Lung (tissue), 12 donors: ENCODE data around the gene CDX1. TPM values are rescaled to one million over a fixed set of nuclear protein-coding genes. Genes with fewer than 3 reads are reported as not detected.

Experiments used
- ATAC-seq: fragments of 200-7000 bp; cut with Tn5 transposase; one replicate; pipeline ENCODE4 v1.9.1; 2020; ENCODE audit warnings: moderate number of reproducible peaks; ENCODE audit not compliant: insufficient read depth, low FRiP score
- DNase-seq, 3 donors: peaks; one replicate each; pipeline ENCODE4 v3.0.0-alpha.2; 2013 to 2017
- H3K27ac ChIP-seq, 2 donors: one replicate each; pipeline ENCODE4 v1.5.1; 2013; ENCODE audit warnings: mild to moderate bottlenecking in 2 of 2, moderate library complexity in 2 of 2, control low read depth in 1 of 2, inconsistent platforms in 1 of 2, low read depth in 1 of 2, low read length in 1 of 2
- H3K27me3 ChIP-seq, 3 donors: one replicate each; pipeline ENCODE4 v1.5.1; 2013; ENCODE audit warnings: low read length in 2 of 3; ENCODE audit not compliant: control insufficient read depth in 3 of 3, insufficient read depth in 3 of 3
- H3K36me3 ChIP-seq, 4 donors: one replicate each; pipeline ENCODE4 v1.5.1; 2013; ENCODE audit warnings: low read length in 4 of 4, mild to moderate bottlenecking in 1 of 4, moderate library complexity in 1 of 4; ENCODE audit not compliant: control insufficient read depth in 4 of 4, insufficient read depth in 4 of 4
- H3K4me1 ChIP-seq, 5 donors: one replicate each; pipeline ENCODE4 v1.5.1; 2013; ENCODE audit warnings: low read length in 5 of 5, mild to moderate bottlenecking in 2 of 5, moderate library complexity in 1 of 5; ENCODE audit not compliant: control insufficient read depth in 5 of 5, insufficient read depth in 5 of 5
- H3K4me3 ChIP-seq: one replicate; pipeline ENCODE4 v1.5.1; 2013; ENCODE audit warnings: mild to moderate bottlenecking, control low read depth, moderate library complexity
- H3K9ac ChIP-seq, 2 donors: one replicate each; pipeline ENCODE4 v1.5.1; 2013; ENCODE audit warnings: low read length in 2 of 2, control low read depth in 1 of 2; ENCODE audit not compliant: insufficient read depth in 1 of 2
- H3K9me3 ChIP-seq, 4 donors: one replicate each; pipeline ENCODE4 v1.5.1; 2013; ENCODE audit warnings: low read length in 3 of 4, mild to moderate bottlenecking in 1 of 4, moderate library complexity in 1 of 4; ENCODE audit not compliant: control insufficient read depth in 4 of 4, insufficient read depth in 3 of 4
- WGBS, 2 donors: extraction: QIAGEN DNeasy Blood & Tissue Kit; methylation state at CpG; one replicate each; pipeline ENCODE4 v1.1.7; 2013; 5-methylcytosine and 5-hydroxymethylcytosine counted together
- polyA plus RNA-seq, 2 donors: library from polyadenylated mRNA; stranded (reverse); fragments of 200-250 nt; gene quantifications; one replicate each; pipeline ENCODE4 v1.2.1, GENCODE V29; 2013
- total RNA-seq, 2 donors: library from RNA; depleted of rRNA in 1 of 2; stranded (reverse); fragments of >200 nt in 1 of 2; gene quantifications; one replicate each; pipeline ENCODE4 v1.2.1, GENCODE V29; 2014 to 2021
- TF ChIP-seq, protein P1 (sequence below): IDR thresholded peaks from 2 replicates; pipeline ENCODE4 v1.5.1; 2012; ENCODE audit warnings: mild to moderate bottlenecking; ENCODE audit errors: control extremely low read depth, extremely low read depth
- donor health status: control.
- donor health status: control.
- donor health status: Bipolar disorder and iron deficiency.
- donor health status: healthy.
- donor health status: DM: yes; HTN: yes; CAD: no.

CDX1 gene
- total and polyA plus RNA-seq, 4 donors = 0.09 to 0.43 (median 0.26) TPM

DNA sequence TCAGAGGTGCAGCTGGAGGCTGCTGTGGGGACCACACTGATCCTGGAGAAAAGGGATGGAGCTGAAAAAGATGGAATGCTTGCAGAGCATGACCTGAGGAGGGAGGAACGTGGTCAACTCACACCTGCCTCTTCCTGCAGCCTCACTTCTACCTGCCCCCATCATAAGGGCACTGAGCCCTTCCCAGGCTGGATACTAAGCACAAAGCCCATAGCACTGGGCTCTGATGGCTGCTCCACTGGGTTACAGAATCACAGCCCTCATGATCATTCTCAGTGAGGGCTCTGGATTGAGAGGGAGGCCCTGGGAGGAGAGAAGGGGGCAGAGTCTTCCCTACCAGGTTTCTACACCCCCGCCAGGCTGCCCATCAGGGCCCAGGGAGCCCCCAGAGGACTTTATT lies 17.4 kb downstream of the CDX1 start:
- no peak overlapping the region for H3K9ac ChIP-seq
- ATAC-seq = no peak
- peaks cover 0 to 8% (median 2%) of the 10 kb centered on the region in 3 donors for H3K27me3 ChIP-seq
- 79 to 97% methylated on average over 2 of the region's 2 CpGs for WGBS, 2 donors
- H3K4me1 ChIP-seq = peaks cover 0 to 26% (median 12%) of the 10 kb centered on the region in 5 donors
- H3K4me3 ChIP-seq = no peak overlapping the region
- no peak overlapping the region for H3K27ac ChIP-seq
- H3K36me3 ChIP-seq = no peaks in the 10 kb centered on the region
- TF ChIP-seq, protein P1, sequence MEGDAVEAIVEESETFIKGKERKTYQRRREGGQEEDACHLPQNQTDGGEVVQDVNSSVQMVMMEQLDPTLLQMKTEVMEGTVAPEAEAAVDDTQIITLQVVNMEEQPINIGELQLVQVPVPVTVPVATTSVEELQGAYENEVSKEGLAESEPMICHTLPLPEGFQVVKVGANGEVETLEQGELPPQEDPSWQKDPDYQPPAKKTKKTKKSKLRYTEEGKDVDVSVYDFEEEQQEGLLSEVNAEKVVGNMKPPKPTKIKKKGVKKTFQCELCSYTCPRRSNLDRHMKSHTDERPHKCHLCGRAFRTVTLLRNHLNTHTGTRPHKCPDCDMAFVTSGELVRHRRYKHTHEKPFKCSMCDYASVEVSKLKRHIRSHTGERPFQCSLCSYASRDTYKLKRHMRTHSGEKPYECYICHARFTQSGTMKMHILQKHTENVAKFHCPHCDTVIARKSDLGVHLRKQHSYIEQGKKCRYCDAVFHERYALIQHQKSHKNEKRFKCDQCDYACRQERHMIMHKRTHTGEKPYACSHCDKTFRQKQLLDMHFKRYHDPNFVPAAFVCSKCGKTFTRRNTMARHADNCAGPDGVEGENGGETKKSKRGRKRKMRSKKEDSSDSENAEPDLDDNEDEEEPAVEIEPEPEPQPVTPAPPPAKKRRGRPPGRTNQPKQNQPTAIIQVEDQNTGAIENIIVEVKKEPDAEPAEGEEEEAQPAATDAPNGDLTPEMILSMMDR = no peak
- no peak for DNase-seq
- no peaks in the 10 kb centered on the region for H3K9me3 ChIP-seq

DNA sequence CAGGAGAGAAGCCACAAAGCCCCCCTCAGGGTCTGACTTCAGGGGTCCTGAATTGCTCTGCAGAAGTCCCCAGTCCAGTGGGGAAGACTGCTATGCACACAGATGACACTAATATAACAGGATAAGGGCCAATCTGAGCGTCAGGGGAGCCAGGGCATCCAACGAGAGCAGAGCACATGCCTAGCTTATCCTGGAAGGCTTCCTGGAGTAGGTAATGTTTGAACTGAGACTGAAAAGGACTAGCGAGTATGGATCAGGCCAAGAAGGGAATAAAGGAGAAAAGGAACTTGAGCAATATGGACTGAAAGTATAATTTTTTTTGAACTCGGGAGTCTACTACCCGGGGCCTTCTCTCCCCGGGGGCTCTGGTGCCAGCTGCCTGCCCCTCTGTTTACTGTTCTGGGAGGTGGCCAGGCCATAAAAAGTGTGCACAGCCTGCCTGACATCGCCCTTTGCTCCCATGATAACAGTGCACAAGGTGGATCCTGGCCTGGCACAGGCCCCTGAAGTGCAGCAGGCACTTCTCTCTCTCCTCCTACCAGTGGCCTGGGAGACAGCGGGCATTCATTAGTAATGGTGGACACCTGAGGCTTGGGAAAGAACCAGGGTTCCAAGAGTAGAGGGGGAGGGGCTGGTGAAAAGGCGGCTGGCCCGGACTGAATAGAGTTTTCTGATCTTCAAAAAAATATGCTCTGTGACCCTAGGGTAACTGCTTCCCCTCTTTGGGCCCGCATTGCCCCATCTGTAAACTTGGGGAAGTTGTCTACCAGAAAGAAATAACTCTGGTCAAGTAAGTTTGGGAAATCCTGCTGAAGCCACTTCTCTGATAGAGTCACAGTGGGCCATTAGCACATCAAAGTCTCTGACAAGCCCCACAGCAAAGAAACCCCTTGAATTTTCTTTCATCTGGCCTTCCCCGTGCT lies 18.7 kb downstream of the CDX1 start:
- no peak for ATAC-seq
- DNase-seq = no peak
- WGBS, 2 donors = 58 to 73% methylated on average over 12 of the region's 12 CpGs

DNA sequence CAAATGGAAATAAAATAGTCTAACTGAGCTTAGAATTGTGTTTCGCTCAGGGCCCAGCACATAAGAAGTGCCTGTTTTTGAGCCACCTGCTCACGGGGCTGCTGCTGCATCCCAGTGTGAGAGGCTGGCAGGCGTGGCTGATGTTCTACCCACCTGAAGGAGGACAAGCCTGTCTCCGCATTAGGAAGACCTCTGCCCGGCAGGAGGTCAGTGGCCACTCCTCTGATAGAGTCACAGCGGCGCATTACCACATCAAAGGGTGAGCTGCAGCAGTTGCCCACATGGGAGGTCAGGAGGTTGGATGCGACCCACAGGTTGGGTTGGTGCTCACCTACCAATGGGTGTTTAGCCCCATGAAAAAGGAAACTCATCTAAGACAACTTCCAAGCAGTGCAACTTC lies 19.6 kb downstream of the CDX1 start:
- TF ChIP-seq, protein P1 = no peak
- Histone ChIP-seq H3K36me3 (no peaks in the 10 kb centered on the region), H3K9me3 (peaks cover 0 to 2% (median 0%) of the 10 kb centered on the region in 4 donors), H3K27me3 (peaks cover 3 to 28% (median 13%) of the 10 kb centered on the region in 3 donors), H3K4me1 (peaks cover 0 to 20% (median 6%) of the 10 kb centered on the region in 5 donors), H3K27ac (no peak overlapping the region), H3K4me3 (no peak overlapping the region), H3K9ac (no peak overlapping the region)
- no peak for DNase-seq
- WGBS, 2 donors = 92 to 93% methylated on average over 8 of the region's 8 CpGs
- no peak for ATAC-seq

More for the DNA sequence above, 18.7 kb downstream of the CDX1 start:
- Histone ChIP-seq H3K27ac (no peak overlapping the region), H3K9me3 (no peaks in the 10 kb centered on the region), H3K4me1 (peaks cover 0 to 27% (median 8%) of the 10 kb centered on the region in 5 donors), H3K4me3 (no peak overlapping the region), H3K27me3 (peaks cover 3 to 20% (median 10%) of the 10 kb centered on the region in 3 donors), H3K9ac (no peak overlapping the region), H3K36me3 (no peaks in the 10 kb centered on the region)
- TF ChIP-seq, protein P1 = no peak
